Suprapubic skin (tissue), 3 donors: ENCODE measurements around the gene HSPA1L.

Experiments
- POLR2AphosphoS5 ChIP-seq, 3 donors: sonication (generic); formaldehyde crosslinking; IDR thresholded peaks; one replicate each; pipeline ENCODE4 v1.6.1; 2017; ENCODE audit warnings: antibody characterized with exemption in 3 of 3
- TF ChIP-seq, protein P1 (sequence below), 2 donors: fragments of 200-600 bp in 1 of 2; fragments of 450-650 bp in 1 of 2; sonication (generic) in 1 of 2; IDR thresholded peaks; one replicate each; pipeline ENCODE4 v1.5.1; 2016 to 2019; ENCODE audit warnings: antibody characterized with exemption in 2 of 2, mild to moderate bottlenecking in 1 of 2, moderate library complexity in 1 of 2

DNA sequence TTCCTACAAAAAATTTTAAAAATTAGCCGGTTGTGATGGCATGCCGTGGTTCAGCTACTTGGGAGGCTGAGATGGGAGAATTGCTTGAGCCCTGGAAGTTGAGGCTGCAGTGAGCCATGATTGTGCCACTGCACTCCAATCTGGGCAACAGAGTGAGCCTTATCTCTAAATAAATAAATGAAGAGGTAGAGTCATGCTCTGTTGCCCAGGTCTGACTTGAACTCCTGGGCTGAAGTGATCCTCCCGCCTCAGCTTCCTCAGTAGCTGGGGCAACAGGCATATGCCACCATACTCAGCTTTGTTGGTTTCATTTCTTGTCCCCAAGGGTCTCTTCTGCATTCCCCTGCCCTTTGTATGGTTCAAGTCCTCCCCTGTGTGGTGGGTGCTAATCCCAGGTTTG is 29.4 kb upstream of the HSPA1L start:
- no peak for TF ChIP-seq POLR2AphosphoS5 (IDR thresholded peaks at IDR 0.05)
- TF ChIP-seq, protein P1, sequence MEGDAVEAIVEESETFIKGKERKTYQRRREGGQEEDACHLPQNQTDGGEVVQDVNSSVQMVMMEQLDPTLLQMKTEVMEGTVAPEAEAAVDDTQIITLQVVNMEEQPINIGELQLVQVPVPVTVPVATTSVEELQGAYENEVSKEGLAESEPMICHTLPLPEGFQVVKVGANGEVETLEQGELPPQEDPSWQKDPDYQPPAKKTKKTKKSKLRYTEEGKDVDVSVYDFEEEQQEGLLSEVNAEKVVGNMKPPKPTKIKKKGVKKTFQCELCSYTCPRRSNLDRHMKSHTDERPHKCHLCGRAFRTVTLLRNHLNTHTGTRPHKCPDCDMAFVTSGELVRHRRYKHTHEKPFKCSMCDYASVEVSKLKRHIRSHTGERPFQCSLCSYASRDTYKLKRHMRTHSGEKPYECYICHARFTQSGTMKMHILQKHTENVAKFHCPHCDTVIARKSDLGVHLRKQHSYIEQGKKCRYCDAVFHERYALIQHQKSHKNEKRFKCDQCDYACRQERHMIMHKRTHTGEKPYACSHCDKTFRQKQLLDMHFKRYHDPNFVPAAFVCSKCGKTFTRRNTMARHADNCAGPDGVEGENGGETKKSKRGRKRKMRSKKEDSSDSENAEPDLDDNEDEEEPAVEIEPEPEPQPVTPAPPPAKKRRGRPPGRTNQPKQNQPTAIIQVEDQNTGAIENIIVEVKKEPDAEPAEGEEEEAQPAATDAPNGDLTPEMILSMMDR (IDR thresholded peaks at IDR 0.05): no peak
